HepG2 (cell line): Measurements from ENCODE around the gene STEAP2. TPM values are rescaled to one million over a fixed set of nuclear protein-coding genes. Genes with fewer than 3 reads are reported as not detected.

Experiments used
- ATAC-seq: fragments of 200-7000 bp; cut with Tn5 transposase; 3 replicates; pipeline ENCODE4 v1.9.1; 2020; ENCODE audit warnings: mild to moderate bottlenecking, moderate library complexity
- BruUV-seq: library from RNA; stranded (reverse); fragments of 400-500 nt; replicated peaks from 2 replicates; lab custom pipeline; 2021; lab: Mats Ljungman, UMichigan
- CTCF ChIA-PET: fragments of 300-600 bp; formaldehyde crosslinking; extraction: SDS; loops from one replicate; lab custom pipeline; 2021; ENCODE audit warnings: low total read pairs, inconsistent platforms, low intra/inter-chr PET ratio; lab: Yijun Ruan, JAX
- POLR2A ChIA-PET: fragments of 350-600 bp; sonication (Branson Sonifier 250); formaldehyde crosslinking; loops from one replicate; lab custom pipeline; 2020; ENCODE audit warnings: antibody characterized with exemption, inconsistent platforms; lab: Yijun Ruan, JAX
- DNase-seq: peaks from one replicate; pipeline ENCODE4 v3.0.0-alpha.2; 2015; ENCODE audit warnings: low spot score
- FAIRE-seq: peaks from 3 replicates; lab custom pipeline; 2011; peaks lifted over from hg19 to GRCh38; lab: Jason Lieb, UNC
- H2AFZ ChIP-seq: one replicate; pipeline ENCODE4 v1.6.1; 2011; ENCODE audit warnings: low read length, inconsistent platforms
- H3K27ac ChIP-seq: fragments of 300-600 bp; 3 replicates; pipeline ENCODE4 v1.8.0; 2011; ENCODE audit warnings: mixed run types, mild to moderate bottlenecking, mixed read lengths, low read length, inconsistent platforms; ENCODE audit not compliant: insufficient read depth; ENCODE audit errors: extremely low read length
- H3K27me3 ChIP-seq, 2 experiments: fragments of 200-600 bp in 1 of 2; 2 replicates in 1 of 2; 3 replicates in 1 of 2; pipeline versions ENCODE4 v1.6.0 to v1.8.0; 2011; ENCODE audit warnings: low read length in 2 of 2, mild to moderate bottlenecking in 2 of 2, moderate library complexity in 2 of 2, inconsistent platforms in 1 of 2; ENCODE audit not compliant: insufficient read depth in 2 of 2, control insufficient read depth in 1 of 2
- H3K36me3 ChIP-seq, 2 experiments: fragments of 200-600 bp in 1 of 2; replicated peaks in 1 of 2; 2 replicates in 1 of 2; 3 replicates in 1 of 2; pipeline versions ENCODE4 v1.5.1 to v1.8.0; 2011; ENCODE audit warnings: low read length in 2 of 2, inconsistent platforms in 1 of 2; ENCODE audit not compliant: insufficient read depth in 2 of 2, control insufficient read depth in 1 of 2
- H3K4me1 ChIP-seq: 2 replicates; pipeline ENCODE4 v1.5.1; 2012; ENCODE audit warnings: low read length, inconsistent platforms; ENCODE audit not compliant: insufficient read depth
- H3K4me2 ChIP-seq: 2 replicates; pipeline ENCODE4 v1.6.0; 2011; ENCODE audit warnings: low read depth, low read length, inconsistent platforms
- H3K4me3 ChIP-seq, 3 experiments: fragments of 200-600 bp in 1 of 3; sonication (generic), shearing (Covaris generic) in 1 of 3; replicated peaks in 1 of 3; 2 replicates each; pipeline ENCODE4 v1.5.1; 2011 to 2016; ENCODE audit warnings: low read length in 3 of 3, inconsistent platforms in 2 of 3, low read depth in 2 of 3, mild to moderate bottlenecking in 2 of 3, control low read depth in 1 of 3, mixed read lengths in 1 of 3; ENCODE audit not compliant: insufficient read depth in 1 of 3
- H3K79me2 ChIP-seq: one replicate; pipeline ENCODE4 v1.6.1; 2011; ENCODE audit warnings: low read length, inconsistent platforms; ENCODE audit not compliant: insufficient read depth
- H3K9ac ChIP-seq: 2 replicates; pipeline ENCODE4 v1.6.0; 2011; ENCODE audit warnings: mild to moderate bottlenecking, low read depth, low read length, inconsistent platforms; ENCODE audit not compliant: insufficient read depth
- H3K9me3 ChIP-seq: 2 replicates; pipeline ENCODE4 v1.5.1; 2012; ENCODE audit warnings: mild to moderate bottlenecking, low read length
- H4K20me1 ChIP-seq: 2 replicates; pipeline ENCODE4 v1.6.0; 2011; ENCODE audit warnings: inconsistent platforms, mild to moderate bottlenecking, low read length, moderate library complexity; ENCODE audit not compliant: insufficient read depth
- HNF4A ChIP-seq: sonication (generic); formaldehyde crosslinking; IDR thresholded peaks from 2 replicates; pipeline ENCODE4 v1.4.0; 2020; ENCODE audit warnings: missing genetic modification reagents
- IRF2 ChIP-seq: IDR thresholded peaks from 2 replicates; pipeline ENCODE4 v1.6.1; 2018; ENCODE audit warnings: missing genetic modification reagents, missing compliant biosample characterization
- KAT7 ChIP-seq: IDR thresholded peaks from 2 replicates; pipeline ENCODE4 v1.6.1; 2018; ENCODE audit warnings: borderline replicate concordance, missing compliant biosample characterization
- NR2F1 ChIP-seq, 2 experiments: fragments of 450-650 bp in 1 of 2; formaldehyde crosslinking in 1 of 2; IDR thresholded peaks; 2 replicates each; pipeline versions ENCODE4 v1.5.0 to v1.6.1; 2016 to 2020; ENCODE audit warnings: mild to moderate bottlenecking in 1 of 2, missing compliant biosample characterization in 1 of 2, missing genetic modification reagents in 1 of 2, moderate library complexity in 1 of 2
- RXRB ChIP-seq: IDR thresholded peaks from 2 replicates; pipeline ENCODE4 v1.6.1; 2016; ENCODE audit warnings: borderline replicate concordance, missing genetic modification reagents, missing compliant biosample characterization
- SRSF9 ChIP-seq: fragments of 200-400 bp; formaldehyde crosslinking; IDR thresholded peaks from 2 replicates; pipeline ENCODE4 v1.6.1; 2018; ENCODE audit warnings: borderline replicate concordance, mild to moderate bottlenecking, low read depth, low read length; ENCODE audit not compliant: insufficient read depth, poor library complexity, severe bottlenecking
- TAF1 ChIP-seq: sonication (generic); formaldehyde crosslinking; IDR thresholded peaks from 2 replicates; pipeline ENCODE4 v1.4.0; 2020; ENCODE audit warnings: missing genetic modification reagents
- TBP ChIP-seq: sonication (generic); formaldehyde crosslinking; IDR thresholded peaks from 2 replicates; pipeline ENCODE4 v1.5.0; 2020; ENCODE audit warnings: missing genetic modification reagents
- THAP11 ChIP-seq: IDR thresholded peaks from 2 replicates; pipeline ENCODE4 v1.6.1; 2016; ENCODE audit warnings: missing biosample characterization, missing genetic modification reagents
- ZNF335 ChIP-seq: sonication (generic); formaldehyde crosslinking; IDR thresholded peaks from 2 replicates; pipeline ENCODE4 v1.4.0; 2020; ENCODE audit warnings: missing genetic modification reagents
- ZNF350 ChIP-seq: sonication (generic); formaldehyde crosslinking; IDR thresholded peaks from 2 replicates; pipeline ENCODE4 v1.4.0; 2020; ENCODE audit warnings: mild to moderate bottlenecking, low read depth, missing genetic modification reagents, borderline replicate concordance
- ZNF777 ChIP-seq: sonication (generic); formaldehyde crosslinking; IDR thresholded peaks from 2 replicates; pipeline ENCODE4 v1.4.0; 2020; ENCODE audit warnings: missing genetic modification reagents
- WGBS: methylation state at CpG from one replicate; pipeline ENCODE4 v1.1.6; 2017; ENCODE audit warnings: low lambda C conversion rate; 5-methylcytosine and 5-hydroxymethylcytosine counted together
- in situ Hi-C: cut with HindIII; loops from 2 replicates; pipeline ENCODE4 v1.10.0; 2017; ENCODE audit warnings: low pct_unique_long_range_greater_than_20kb; ENCODE audit not compliant: extremely low pct_ligation_motif_present
- intact Hi-C: fragments of 100-400 bp; cut with micrococcal nuclease; formaldehyde crosslinking; loops from one replicate; pipeline ENCODE4 v1.10.0; 2022; ENCODE audit not compliant: unreplicated experiment
- polyA plus RNA-seq, 8 experiments: library from polyadenylated mRNA; depleted of rRNA in 3 of 8; stranded (reverse) in 7 of 8; unstranded in 1 of 8; fragments of >200 nt; fragmentation: Illumina TruSeq in 4 of 8; extraction: Trizol in 4 of 8; gene quantifications; 2 replicates each; pipeline versions ENCODE4 v1.2.1 to v1.2.3, GENCODE V29; 2011 to 2016; ENCODE audit warnings: low read depth in 4 of 8, missing spikeins in 1 of 8, mixed read lengths in 1 of 8; ENCODE audit not compliant: insufficient read depth in 1 of 8
- total RNA-seq, 5 experiments: library from RNA; depleted of rRNA; stranded (reverse); fragments of >200 nt; fragmentation: Illumina TruSeq; extraction: Trizol; gene quantifications; 2 replicates each; pipeline ENCODE4 v1.2.3, GENCODE V29; 2016; ENCODE audit warnings: low read depth in 1 of 5
- TF ChIP-seq, protein P1 (sequence below): sonication (generic); formaldehyde crosslinking; IDR thresholded peaks from 2 replicates; pipeline ENCODE4 v1.5.1; 2020; ENCODE audit warnings: mild to moderate bottlenecking, missing genetic modification reagents, moderate library complexity

The STEAP2 gene
- total and polyA plus RNA-seq, 2 of the 13 experiments (the other 11 are each of a cell fraction or from before 2014, with no cell fraction given) = 4.3 to 4.4 TPM

DNA sequence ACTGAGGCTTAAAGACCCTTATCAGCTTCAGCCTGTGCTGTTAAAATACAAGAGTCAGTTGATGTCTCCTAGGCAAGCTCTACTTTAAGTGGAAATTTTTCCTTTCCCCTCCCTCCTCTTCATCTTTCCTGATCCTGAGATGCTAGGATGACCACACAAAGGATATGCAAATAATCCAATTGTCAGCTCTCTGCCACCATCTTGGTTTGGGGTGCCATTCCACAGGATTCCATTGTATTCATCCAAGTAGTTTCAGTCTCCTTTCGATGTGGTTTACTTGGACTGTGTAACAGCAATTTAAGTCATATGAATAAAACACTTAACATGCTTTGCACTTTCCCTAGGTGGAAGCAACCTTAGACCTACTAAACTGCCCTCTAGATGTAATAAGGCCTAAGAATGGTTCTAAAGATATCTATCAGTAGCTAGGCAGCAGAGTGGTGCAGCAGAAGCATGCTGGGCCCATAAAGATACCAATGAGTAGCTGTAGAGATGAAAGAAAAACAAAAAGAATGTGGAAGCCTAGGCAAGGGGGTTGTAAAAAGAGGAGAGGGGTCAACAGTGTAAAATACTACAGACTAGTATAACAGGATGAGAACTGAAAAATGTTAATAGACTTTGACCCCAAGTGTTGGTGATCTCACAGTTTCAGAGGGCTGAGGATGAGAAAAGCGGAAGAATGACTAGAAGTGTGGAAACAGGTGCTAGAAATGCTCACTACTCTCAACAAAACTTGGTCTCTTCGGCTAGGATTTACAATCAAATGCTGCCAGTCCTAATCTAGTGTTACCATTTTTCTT, 31.0 kb downstream of the STEAP2 start:
- H3K4me3 ChIP-seq = no peak overlapping the region
- 0 out of 2 replicates have a peak, but pooled peaks have one; percentile 19 for TF ChIP-seq HNF4A (CRISPR knock-in tag)
- TF ChIP-seq KAT7 = no peak
- TF ChIP-seq, protein P1, sequence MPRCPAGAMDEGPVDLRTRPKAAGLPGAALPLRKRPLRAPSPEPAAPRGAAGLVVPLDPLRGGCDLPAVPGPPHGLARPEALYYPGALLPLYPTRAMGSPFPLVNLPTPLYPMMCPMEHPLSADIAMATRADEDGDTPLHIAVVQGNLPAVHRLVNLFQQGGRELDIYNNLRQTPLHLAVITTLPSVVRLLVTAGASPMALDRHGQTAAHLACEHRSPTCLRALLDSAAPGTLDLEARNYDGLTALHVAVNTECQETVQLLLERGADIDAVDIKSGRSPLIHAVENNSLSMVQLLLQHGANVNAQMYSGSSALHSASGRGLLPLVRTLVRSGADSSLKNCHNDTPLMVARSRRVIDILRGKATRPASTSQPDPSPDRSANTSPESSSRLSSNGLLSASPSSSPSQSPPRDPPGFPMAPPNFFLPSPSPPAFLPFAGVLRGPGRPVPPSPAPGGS (CRISPR knock-in tag) = no peak
- TF ChIP-seq TBP (CRISPR knock-in tag) = no peak
- TF ChIP-seq IRF2 = no peak
- TF ChIP-seq THAP11 = no peak
- H2AFZ ChIP-seq = no peak overlapping the region
- no peaks in the 10 kb centered on the region for H3K27me3 ChIP-seq
- H3K9me3 ChIP-seq = no peaks in the 10 kb centered on the region
- no peak for DNase-seq
- H3K27ac ChIP-seq = no peak overlapping the region
- WGBS = 47% methylated on average over 3 of the region's 3 CpGs
- intact Hi-C loops (no loop called here), in situ Hi-C loops (no loop called here)
- H3K4me1 ChIP-seq = peaks cover 29% of the 10 kb centered on the region
- ChIA-PET CTCF (no interaction called here), POLR2A (interaction anchor here (1.7 kb wide), 1 partner anchor 31 kb away, joined by 5 read pairs; the partner anchor contains the start of gene STEAP2)
- BruUV-seq = no TSS peak
- H3K9ac ChIP-seq = no peak overlapping the region
- H3K4me2 ChIP-seq = no peak overlapping the region
- no peaks in the 10 kb centered on the region for H3K36me3 ChIP-seq
- peaks cover 2% of the 10 kb centered on the region for H3K79me2 ChIP-seq
- FAIRE-seq = no peak
- H4K20me1 ChIP-seq = no peaks in the 10 kb centered on the region
- ATAC-seq = no peak

DNA sequence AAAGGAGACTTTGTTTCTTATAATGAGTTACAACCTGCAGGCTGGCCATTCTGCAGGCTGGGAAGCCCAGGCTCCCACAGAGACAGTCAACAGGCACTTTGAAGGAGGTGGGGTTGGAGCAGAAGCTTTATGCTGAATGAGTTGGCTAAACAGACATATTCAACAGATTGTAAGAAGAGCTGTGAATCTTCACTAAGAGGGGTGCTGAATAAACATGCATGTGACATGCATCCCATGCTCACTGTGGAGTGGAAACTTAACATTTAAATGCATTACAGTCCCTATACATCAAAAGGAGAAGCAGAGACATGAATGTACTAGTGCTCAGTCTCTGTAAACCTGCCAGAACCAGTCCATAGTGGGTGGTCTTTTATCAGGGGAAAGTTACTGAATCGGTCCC, 32.0 kb downstream of the STEAP2 start:
- Histone ChIP-seq H2AFZ (no peak overlapping the region), H3K27ac (no peak overlapping the region), H3K36me3 (no peaks in the 10 kb centered on the region), H3K4me2 (no peak overlapping the region), H3K4me3 (no peak overlapping the region), H4K20me1 (no peaks in the 10 kb centered on the region), H3K4me1 (peaks cover 29% of the 10 kb centered on the region), H3K27me3 (no peaks in the 10 kb centered on the region), H3K9me3 (no peaks in the 10 kb centered on the region), H3K79me2 (peaks cover 2% of the 10 kb centered on the region), H3K9ac (no peak overlapping the region)
- no peak for DNase-seq
- 78% methylated on average over 1 of the region's 1 CpG for WGBS
- TF ChIP-seq ZNF350 (CRISPR knock-in tag) = no peak
- TF ChIP-seq NR2F1 (CRISPR knock-in tag; IDR thresholded peaks at IDR 0.05) = no peak
- TF ChIP-seq SRSF9 = no peak
- TF ChIP-seq ZNF335 (CRISPR knock-in tag) = no peak
- TF ChIP-seq TAF1 = no peak
- TF ChIP-seq ZNF777 (CRISPR knock-in tag) = no peak
- no peak for TF ChIP-seq RXRB (CRISPR knock-in tag)
- POLR2A ChIA-PET = interaction anchor here (1.3 to 1.7 kb wide), 2 partner anchors 32 to 89 kb away, joined by 3 to 5 read pairs; partner anchors contain the start of genes STEAP1 and STEAP2
- CTCF ChIA-PET = no interaction called here
- in situ Hi-C loops = no loop called here
- intact Hi-C loops = no loop called here
- no peak for ATAC-seq
- FAIRE-seq = no peak
- BruUV-seq = no TSS peak
